GM21360 (cell line): ENCODE results near the gene ZNF407.
"Not testable (repeated sequence)": the region's sequence is repeated elsewhere in the genome, so short reads cannot be mapped to it uniquely, and the experiment has no call there.

Experiments
- ATAC-seq: cut with Tn5 transposase; IDR thresholded peaks from one replicate; pipeline ENCODE4 v1.9.1; 2021; ENCODE audit warnings: mild to moderate bottlenecking, moderate library complexity; ENCODE audit not compliant: unreplicated experiment

ZNF407 gene

DNA sequence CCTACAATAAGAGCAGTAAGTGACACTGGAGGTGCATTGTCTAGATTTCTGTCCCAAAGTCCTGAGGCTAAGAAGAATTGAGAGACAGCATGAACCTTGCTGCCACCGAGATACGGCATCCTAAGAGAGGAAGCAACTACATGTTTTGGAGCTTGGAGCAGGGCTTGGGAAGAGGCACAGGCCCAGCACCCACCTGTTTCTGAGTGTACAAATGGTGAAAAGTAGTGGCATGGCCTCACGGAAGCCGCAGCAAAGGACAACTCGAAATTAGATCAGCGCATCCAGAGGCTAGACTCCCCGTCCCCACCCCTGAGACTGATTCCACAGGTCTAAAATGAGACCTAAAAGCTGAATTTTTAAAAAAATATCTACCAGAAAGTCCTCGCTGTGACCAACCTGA, 483.8 kb downstream of the ZNF407 start:
- ATAC-seq, result no peak

DNA sequence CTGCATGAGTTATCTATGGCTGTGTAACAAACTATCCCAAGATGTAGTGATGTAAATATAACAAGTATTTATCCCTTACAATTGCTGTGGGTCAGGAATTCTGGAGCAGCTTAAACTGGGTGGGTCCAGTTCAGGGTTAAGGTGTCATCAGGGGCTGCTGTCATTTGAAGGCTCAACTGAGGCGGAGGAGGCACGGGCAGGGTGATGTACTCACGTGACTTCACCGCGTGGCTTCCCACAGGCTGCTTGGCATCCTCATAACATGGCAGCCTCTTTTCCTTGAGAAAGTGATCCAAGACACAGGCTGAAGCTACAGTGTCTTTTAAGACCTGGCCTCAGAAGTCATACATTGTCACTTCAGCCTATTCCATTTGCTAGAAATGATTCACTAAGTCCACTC, 485.5 kb downstream of the ZNF407 start:
- no peak for ATAC-seq

DNA sequence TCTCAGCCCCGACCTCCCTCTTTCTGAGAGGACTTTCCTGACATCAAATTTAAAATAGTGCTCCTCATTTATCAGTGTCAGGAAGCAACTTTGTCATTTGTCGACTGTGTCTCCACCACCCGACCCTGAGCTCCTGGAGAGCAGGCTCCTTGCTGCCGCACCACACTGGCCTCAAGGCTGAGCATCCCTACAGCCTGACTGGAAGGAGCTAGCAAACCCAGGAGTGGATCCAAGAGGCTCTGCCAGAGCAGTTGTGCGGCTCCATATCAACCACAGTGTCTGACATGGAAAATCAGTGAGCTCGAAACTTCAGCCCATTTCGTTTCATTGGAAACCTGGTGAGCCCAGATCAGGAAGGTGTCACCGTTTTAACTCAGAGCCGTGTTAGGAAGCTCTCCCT, 486.1 kb downstream of the ZNF407 start:
- ATAC-seq, result no peak

GRCh38 chr18:75085676-75086075, 488.0 kb downstream of the ZNF407 start:
- not testable (repeated sequence) for ATAC-seq

GRCh38 chr18:75086494-75087034, 488.9 kb downstream of the ZNF407 start:
- ATAC-seq, result no peak

DNA sequence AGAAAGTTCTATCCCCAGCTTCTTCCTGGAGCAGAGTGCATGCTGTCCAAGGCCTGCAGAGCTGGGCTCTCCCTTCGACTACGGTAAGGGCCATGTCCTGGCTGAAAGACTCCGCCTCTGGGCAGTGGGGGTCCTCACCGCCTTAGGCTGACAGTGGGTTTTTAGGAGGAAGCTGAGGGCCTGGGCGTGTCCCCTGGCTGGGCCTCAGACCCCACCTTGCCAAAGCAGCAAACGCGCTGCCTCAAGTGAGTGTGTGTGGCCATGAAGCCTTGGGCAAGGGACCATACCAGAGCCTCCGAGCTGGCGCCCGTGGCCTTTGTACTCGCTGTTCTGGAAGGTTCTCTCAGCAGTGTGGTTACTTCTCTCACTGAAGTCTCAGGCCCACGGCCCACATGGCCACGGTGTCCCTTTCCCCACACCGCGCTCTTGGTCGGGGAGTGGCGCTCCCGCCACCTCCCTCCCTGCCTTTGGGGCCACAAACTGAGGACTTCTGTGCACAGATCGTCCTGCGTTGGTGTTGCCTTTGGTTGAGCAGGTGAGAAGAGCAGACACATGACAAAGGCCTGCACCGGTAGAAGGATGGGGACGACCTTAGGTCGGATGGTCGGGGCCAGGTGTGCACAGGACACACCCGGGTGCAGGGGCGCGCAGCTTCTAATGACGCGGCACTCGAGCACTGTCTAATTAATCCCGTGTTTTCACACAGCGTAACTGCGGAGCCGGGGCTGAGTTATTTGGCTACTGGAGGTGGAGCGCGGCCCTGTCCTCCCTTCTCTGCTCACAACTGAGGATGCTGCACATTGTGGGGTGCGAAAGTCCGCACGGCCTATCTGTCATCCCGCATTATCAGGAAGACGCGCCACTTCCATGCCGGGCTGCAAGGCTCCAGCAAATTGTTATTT, 489.7 kb downstream of the ZNF407 start:
- no peak for ATAC-seq

DNA sequence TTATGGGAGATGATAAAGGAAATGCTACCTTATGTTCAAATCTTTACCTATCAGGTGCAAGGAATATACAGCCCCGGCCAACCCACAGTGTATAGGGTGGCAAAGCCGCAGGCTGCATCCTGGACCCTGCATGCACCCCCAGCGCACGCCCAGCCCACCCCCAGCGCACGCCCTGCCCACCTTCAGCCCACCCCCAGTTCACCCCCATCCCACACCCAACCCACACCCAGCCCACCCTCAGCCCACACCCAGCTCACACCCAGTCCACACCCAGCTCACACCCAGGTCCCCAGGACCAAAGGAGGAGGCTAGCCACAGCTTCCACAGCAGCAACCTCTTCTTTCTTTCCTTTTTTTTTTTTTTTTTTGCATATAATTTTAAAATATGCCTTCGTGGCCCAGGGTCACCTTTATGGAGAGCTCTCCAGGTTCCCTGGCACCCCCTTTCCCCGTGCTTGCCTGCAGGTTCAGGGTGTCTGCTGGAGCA, 490.4 kb downstream of the ZNF407 start:
- ATAC-seq, result no peak

GRCh38 chr18:75088622-75089211, 491.0 kb downstream of the ZNF407 start:
- ATAC-seq, result no peak

GRCh38 chr18:75089748-75090327, 492.2 kb downstream of the ZNF407 start:
- no peak for ATAC-seq

DNA sequence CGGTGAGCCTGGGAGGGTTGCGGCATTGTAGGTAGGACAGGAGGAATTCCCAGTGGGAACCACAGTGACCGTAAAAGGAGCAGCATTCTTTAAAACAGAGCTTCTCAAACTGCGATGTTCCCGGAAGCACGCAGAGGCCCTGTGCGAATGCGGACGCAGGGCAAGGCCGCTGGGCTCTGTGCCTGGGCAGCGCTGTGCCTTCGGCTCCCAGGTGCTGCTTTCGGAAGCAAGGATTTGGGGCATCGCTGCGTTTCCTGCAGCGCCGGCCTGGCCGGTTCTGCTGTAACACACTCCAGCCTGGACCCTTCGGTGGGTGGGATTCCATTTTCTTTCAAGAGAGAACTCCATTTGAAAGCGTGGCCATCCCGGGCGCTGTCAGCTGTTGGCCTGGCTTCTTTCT, 492.7 kb downstream of the ZNF407 start:
- no peak for ATAC-seq

- no peak for ATAC-seq
Measured at GRCh38 chr18:75097491-75098225, 500.0 kb downstream of the ZNF407 start.

GRCh38 chr18:75100832-75101630, 503.4 kb downstream of the ZNF407 start:
- ATAC-seq, result no peak

- no peak for ATAC-seq
Measured at GRCh38 chr18:75101916-75102315, 504.2 kb downstream of the ZNF407 start.

DNA sequence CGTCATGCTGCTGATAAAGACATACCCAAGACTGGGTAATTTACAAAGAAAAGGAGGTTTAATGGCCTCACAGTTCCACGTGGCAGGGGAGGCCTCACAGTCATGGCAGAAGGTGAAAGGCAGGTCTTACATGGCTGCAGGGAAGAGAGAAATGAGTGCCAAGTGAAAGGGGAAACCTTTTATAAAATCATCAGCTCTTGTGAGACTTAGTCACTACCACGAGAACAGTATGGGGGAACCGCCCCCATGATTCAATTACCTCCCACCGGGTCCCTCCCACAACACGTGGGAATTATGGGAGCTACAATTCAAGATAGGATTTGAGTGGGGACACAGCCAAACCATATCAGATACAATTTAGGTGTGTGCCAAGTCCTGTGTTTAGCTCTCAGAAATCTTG, 506.4 kb downstream of the ZNF407 start:
- ATAC-seq, result not testable (repeated sequence)

- ATAC-seq, result no peak
Measured at GRCh38 chr18:75104483-75104882, 506.8 kb downstream of the ZNF407 start.

DNA sequence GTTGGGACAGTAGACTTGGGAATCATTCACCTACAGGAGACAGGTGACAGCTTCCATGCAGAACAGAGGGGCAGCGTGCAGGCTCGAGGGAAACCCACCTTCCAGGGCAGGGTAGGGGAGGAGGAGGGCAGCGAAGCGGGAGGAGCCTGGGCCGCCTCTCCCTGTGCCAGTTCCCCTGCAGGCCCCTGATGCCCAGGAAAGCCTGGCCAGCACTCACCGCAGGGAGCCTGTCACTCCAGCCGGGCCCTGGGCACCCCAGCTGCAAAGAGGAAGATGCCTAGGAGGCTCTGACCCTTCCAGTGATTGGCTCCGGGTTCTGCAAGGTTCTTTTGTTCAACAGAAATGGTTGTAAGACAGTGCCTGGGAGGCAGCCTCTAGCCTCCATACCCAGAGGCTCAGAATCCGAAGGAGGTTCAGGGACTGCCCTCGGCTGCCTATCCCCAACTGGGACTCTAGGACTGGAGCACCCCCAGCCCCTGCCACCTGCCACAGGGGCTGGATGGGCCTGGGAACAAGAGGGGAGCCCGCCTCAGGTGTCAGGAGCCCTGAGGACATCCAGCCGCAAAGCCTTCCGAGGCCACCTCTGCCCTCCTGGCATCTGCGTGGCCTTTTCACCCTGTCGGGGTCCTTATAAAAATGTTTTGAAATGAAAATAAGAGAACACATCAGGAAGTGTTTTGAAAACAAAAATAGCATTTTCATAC, 508.0 kb downstream of the ZNF407 start:
- no peak for ATAC-seq

DNA sequence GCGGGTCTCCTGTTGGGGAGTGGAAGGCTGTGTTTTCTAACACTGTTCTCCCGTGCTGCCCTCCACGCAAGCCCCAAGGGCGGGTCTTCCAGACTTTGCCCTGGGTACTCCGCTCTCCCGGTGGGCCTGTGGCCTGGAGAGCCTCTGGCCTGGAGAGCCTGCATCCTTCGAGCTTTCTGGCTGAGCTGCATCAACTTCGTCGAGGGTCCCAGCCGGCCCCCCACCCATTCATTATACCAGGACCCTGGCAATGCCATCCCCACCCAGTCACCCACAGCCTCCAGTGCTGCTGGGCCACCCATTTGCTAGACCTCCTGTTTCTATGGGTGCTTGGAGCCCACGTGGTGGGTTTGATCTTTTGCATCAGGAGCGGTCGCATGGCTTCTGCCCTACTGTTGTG, 509.1 kb downstream of the ZNF407 start:
- ATAC-seq, result no peak

DNA sequence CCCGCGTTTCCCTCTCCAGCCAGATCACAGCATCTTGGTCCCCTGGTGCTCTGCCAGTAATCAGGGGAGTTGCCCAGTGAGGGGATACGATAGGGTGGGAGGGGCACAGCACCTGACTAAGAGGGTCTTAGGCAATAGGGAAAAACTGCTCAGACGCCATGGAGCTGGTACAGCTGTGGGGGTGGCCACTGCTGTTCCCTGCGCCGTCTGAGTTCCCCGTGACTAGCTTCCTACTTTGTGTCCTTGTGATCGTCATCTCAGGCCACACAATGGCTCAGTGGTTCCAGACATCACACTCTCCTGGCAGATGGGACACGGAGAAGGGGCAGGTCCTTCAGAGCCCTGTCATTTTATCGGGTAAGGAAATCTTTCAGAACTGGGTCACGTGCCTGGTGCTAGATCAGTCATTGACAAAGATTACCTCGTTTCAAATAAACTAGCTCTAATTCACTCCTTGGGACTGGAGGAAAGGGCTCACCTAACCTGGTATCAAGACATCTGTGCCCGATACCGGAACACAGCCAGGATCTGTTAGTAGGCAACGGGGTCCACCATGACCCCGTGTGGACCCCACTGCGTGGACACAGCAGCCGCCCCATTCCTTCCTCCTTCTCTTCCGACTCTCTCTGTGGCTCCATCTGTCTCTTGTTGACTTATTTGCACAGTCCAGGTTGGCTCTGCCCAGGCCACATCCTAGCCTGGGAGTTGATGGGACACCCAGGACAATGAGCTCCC, 509.7 kb downstream of the ZNF407 start:
- no peak for ATAC-seq

DNA sequence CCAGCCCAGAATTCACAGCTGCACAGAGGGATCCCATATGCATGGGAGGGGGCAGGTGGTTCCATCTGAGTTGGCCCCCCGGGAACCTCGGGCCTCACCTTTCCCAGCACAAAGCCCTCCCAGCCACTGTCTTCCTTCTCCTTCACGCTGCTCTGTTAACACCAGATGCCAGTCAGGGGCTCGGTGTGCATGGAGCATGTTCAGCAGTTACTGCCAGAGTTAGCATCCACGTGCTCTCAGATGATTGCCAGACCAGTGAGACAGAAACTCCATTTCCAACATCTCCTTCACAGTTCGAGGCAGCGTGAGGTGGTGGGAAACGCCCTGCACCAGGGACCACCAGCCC, 510.2 kb downstream of the ZNF407 start:
- ATAC-seq, result no peak
